ENCODE data around the gene STAB2.
"Not testable (repeated sequence)": the region's sequence is repeated elsewhere in the genome, so short reads cannot be mapped to it uniquely, and the experiment has no call there.

The STAB2 gene

DNA sequence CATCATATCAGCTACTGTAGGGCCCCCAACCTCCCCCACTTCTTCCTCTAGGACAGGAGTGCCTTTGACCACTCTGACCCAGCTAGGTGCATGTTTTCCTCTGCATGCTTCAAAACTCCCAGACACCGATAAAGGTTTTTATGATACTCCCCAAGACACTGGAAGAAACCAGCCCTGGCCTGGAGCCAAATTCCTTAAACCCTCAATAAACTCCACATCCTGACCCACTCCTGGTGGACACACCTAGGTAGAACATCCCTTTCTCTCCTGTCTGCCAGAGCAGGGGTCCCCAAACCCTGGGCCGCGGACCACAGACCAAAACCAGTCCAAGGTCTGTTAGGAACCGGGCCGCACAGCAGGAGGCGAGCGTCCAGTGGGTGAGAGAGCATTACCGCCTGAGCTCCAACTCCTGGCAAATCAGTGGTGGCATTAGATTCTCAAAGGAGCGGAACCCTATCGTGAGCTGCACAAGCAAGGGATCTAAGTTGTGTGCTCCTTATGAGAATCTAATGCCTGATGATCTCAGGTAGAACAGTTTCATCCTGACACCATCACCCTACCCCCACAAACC, 204.4 kb downstream of the STAB2 start:
- DNase-seq = no peak

DNA sequence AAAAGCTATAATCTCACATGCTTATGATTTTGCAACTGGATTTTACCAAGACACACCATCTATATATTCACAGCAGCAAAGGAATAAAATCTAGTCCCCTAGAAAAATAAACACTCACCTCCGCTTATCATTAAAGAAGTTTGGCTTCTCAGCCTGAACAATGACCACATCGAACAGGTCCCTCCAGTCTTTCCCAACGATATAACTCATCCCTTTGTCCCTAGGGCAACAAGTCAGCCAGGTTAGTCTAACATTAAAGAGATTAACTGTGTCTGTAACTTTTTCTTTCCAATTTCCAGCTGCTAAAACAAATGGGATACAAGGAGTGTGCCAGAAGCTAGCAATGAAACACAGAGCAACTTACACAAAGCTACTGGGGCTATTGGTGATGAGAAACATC, 206.0 kb downstream of the STAB2 start:
- no peak for DNase-seq

DNA sequence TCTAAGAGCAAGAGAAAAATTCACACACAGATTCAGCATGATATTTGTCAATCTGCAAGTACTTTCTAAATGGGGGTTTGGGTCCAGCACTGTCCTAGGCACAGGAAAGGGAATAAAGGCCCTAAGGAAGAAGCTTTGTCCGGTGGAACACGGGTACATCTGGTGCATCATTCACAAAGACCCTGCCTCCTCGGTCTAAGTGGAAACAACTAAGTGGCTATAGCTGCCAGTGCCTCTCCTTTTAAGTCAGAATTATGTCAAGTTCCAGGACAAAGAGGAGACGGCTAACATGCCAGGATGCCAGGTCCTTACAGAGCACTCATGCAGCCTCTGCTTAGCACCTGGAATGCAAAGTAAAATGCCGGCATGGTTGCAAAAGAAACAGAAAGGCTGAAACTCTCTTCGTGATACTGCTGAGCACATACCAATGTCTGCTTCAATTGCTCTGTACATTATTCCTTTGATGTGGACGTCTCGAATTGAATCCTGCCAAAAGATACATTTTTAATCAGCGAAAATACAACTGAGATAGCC, 206.5 kb downstream of the STAB2 start:
- no peak for DNase-seq

DNA sequence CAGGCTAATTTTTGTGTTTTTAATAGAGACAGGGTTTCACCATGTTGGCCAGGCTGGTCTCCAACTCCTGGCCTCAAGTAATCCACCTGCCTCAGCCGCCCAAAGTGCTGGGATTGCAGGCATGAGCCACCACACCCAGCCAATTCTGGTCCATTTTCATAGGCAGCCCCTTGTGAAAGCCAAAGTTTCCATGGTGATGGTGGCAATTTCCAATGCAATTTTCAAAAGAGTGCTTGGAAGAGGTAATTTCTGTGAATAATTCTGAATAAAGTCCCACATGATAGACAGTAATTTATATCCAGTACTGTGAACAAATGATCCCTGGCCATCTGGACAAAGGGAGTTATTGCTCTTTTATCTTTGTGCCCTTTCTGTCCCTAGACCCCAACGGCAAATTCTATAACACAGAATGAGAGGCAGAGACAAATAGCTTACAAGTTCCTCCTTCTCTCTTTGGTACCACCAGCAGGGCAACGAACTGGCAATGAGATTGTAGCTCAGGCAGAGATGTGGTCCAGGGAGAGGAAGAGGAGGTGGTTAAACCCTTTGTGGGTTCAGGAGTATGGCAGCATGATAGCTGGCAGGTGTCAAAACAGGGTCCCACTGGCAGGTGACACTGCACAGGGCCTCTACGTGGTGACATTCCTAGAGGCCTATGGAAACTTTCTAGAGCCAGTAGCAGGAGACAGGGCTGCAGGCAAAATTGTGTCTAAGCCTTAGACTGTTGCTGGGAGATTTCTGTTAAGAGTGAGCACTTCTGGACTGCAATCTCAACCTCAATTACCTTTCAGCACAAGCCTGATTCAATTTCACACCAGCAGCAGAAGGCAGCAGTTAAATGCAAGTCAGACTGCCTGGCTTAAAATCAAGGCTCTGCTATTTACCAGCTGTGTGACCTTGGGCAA, 207.5 kb downstream of the STAB2 start:
- no peak for DNase-seq

DNA sequence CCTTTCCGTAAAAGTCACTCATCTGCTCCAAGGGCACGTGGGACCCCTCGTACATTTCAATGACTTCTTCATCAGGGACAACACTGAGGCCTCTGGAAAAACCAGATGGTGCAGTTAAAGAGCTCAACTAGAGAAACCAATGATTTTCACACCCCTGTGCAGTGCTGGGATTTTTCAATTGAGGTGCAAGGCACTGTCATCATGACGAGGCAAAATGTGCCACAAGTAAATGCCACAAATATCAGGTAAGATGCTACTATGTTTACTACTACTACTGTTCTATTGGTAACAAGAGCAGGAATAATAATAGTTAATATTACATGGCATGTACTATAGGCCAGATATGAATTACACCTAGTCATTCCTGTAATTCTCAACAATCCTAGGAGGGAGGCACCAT, 211.5 kb downstream of the STAB2 start:
- DNase-seq = no peak

DNA sequence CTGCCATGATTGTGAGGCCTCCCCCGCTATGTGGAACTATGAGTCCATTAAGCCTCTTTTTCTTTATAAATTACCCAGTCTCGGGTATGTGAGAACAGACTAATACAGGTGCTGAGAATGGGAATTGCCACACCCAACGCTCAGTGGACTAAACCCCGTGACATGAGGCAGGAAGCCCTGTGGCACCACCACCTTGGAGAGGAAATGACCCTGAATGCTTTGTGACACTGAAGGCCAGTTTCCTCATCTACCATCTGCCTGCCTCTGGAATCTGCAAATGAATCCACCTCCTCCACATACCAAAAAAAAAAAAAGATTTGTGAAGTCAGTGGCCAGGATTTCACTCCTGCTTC, 212.4 kb downstream of the STAB2 start:
- no peak for DNase-seq

DNA sequence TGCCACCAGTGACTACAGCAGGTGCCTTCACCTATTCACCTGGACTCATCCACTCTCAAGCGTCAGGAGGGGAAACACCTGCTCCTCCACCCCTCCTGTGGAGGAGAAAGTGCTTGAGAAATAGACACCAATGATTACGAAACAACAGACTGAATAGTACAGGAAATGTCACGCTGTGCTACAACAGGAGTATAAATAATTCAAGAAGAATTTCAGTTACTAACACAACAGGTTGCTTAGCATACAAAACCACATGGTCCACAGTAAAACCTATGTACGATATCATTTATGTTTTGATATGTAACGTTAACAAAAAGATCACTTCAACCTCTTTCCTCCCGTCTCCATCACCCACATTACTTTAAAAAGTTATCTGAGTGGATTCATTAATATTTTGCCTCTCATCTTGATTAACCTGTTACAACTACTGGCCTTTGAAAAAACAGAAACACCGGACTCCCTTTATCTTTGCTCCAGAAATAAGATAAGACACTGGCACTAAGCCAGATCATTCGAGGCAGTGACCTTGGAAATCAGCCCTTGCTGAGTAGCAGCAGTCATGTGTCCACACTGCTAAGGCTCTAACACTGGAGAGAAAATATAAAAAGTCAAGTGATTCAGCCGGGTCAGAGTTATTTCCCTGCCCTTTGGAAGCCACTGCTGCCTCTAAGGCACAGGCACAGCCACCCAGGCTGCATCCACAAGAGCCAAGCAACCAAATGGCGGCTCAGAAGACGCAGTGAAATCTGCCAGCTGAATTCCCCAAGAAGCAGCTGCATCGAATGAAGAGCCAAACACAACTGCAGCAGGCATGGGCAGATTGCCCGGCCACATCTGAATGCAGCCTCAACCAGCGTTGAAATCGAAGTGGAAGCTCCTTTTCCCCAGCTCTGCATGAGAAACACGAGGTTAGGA, 213.0 kb downstream of the STAB2 start:
- DNase-seq = no peak

DNA sequence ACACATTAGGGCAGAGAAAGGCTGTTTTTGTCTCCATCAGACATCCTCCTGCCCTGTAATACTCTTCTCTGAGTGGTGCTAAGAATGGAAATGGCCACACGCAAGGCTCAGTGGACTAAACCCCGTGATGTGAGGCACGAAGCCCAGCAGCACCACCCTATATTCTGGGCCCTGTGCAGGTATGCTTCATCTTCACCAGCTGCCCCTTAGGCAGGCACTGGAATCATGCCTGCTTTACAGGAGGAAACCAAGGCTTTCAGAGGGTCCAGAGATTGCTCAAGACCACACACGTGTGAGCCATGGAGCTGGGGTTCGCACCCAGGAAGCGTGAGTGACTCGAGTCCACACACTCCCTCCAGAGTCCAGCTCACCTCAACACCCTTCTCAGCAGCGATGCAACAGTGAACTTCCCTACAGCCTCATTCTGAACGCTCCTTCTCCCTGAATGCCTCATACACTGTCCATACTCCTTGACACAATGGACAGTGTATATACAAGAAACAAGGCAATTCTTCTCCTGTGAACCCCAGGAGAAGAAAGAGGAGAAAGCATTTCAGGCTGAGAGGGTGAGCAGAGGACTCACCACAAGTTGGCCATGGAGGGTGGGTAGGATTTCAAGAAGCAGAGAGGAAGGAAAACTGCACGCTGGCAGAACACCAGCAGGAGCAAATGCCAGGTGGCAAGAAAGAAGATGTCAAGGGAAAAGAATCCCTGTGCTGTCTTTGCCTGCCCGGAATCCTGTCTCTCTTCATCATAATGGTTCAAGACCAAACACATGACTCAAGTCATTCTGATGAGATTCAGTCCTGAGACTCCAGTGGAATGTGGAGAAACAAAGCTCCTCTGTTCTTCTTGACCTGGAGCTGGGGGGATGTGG, 214.9 kb downstream of the STAB2 start:
- DNase-seq = no peak

DNA sequence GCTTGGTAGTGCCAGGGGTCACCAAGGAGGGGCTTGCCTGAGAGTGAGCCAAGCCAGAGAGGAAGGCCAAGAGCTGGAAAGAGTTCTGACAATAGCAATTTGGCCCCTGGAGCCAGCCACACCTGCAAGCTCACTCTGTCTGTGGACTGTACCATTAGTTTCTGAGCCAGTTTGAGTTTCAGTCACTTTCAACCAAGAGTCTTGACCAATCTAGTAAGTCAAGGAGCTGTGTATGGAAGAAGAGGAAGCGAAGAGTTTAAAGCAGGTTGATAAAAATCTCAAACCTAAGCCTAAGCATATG, 215.5 kb downstream of the STAB2 start:
- no peak for DNase-seq

DNA sequence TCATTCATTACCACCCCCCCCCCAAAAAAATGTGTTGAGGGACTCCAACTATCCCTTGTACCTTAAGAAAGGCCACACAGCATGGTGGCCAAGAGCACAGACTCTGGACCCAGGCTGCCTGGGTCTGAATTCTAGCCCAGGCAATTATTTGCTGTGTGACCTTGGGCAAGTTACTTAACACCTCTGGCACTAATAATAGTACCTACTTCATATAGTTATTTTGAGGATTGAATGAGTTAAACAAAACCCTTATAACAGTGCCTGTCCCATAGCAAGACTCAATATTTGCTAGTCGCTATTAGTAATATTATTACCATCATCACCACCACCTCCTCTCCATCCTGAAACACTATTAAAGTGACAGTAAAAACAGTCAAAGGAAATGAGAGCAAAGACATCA, 216.8 kb downstream of the STAB2 start:
- no peak for DNase-seq

DNA sequence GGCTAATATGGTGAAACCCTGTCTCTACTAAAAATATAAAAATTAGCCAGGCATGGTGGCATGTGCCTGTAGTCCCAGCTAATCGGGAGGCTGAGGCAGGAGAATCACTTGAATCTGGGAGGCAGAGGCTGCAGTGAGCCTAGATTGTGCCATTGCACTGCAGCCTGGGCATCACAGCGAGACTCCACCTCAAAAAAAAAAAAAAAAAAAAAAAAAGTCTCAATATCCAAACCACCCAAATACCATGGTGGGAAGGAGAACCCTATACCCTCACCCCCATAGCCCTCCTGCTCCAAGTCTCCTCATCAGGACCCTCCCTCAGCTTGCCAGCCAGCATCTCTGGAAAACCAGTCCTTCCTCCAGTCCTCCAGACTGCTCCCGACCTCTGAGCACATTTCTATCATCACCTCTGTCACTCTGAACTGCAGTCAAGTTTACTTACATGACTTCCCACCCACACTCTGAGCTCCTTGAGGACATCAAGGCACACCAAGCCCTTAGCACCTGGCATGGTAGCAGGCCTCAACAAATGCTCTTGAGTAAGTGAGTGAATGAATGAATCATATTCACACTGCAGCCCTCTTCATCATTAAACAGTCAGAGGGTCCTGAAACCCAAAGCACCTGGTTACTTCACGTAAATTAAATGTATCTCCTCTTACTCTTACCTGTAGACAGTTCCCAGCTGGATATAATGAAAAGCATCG, 218.7 kb downstream of the STAB2 start:
- DNase-seq = no peak

DNA sequence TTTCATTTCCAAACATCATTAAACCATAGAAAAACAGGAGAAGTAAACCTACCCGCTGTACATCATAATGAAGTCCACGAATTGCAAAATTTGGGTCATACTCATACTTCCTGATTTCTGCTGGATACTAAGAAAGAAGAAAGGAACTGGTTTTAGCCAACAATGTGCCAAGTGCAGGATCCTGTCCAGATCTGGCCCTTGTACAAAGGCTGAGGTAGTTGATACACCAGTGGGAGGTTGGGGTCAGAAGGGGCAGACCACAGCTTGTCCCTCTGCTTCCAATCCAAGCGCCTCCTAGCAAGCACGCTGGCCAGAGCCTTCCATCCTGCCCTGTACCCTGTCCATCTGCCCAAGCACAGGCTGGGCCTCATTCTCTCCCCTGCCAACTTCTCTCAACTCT, 219.7 kb downstream of the STAB2 start:
- DNase-seq = no peak

DNA sequence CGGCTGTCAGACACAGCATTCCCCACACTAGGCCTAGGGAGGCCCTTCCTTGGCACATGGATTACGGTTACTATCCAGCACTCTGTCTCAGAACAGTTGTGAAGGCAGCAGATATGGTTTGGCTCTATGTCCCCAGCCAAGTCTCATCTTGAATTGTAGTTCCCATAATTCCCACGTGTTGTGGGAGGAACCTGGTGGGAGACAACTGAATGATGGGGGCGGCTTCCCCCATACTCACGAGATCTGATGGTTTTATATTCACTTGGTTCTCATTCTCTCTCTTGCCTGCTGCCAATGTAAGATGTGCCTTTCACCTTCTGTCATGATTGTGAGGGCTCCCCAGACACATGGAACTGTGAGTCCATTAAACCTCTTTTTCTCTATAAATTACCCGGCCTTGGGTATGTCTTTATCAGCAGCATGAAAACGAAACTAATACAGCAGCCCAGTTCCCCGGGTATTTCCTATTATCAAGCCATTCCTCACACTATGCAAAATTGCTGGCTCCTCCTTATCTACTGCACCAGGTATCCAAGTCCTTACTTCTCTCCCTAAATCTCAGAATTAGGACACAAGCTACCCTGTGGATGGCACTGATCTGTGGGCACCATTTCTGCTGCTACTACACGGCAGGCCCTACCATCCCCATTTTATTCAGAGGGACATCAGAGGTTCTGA, 220.6 kb downstream of the STAB2 start:
- no peak for DNase-seq

DNA sequence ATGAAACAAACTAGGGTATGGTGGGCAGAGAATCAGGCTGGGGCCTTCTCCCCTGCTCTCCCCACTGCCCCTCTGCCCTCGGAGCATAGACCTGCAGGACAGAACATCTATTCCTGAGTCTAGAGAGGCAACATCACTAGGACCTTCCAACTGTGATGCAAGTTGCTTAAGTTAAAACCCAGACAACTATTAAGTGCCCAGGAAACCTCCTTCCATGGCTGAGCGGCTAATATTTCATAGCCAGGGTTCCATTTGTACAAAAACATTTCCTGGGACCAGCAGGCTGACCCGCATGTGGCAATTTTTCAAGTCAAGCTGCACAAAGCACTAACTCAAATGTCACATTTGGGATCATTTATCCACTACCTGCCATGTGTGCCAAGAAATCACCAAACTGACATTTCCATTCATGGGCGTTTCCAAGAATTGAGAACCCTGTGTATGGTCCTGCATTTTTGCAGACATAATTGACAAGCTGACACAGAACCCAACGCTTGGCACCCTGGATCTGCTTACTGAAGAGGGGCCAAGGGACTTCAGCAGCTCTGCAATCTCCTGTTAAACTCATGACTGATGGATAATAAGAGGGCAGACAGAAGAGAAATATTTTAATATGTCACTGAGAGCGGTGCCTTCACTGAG, 221.3 kb downstream of the STAB2 start:
- DNase-seq = no peak

DNA sequence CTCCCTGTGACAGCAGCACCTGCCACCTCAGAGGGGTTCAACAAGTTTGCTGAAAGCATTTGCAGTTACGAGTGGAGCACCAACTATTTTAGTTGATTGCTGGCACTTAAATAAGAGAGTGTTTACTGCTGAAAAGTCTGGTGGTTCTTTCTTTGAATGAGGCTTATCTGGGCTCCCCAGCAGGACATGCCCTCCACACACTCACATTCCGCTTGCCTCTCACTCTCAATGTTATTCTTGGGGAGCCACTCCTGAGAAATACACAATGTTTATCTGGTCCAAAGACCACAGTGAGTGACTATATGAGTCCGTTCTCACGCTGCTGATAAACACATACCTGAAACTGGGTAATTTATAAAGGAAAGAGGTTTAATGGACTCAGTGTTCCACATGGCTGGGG, 222.1 kb downstream of the STAB2 start:
- no peak for DNase-seq

DNA sequence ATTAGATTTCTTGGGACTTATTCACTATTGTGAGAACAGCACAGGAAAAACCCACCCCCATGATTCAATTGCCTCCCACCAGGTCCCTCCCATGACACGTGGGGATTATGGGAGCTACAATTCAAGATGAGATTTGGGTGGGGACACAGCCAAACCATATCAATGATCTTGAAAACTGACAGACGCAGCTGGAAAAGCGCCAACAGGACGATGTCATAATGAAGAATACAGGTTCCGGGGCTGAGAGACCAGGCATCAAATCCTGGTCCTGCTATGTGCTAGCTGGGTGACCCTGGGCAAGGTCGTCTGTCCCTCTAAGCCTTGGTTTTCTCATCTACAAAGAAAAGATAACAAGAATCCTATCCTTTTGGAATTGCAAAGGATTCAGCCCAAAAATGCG, 222.6 kb downstream of the STAB2 start:
- not testable (repeated sequence) for DNase-seq

DNA sequence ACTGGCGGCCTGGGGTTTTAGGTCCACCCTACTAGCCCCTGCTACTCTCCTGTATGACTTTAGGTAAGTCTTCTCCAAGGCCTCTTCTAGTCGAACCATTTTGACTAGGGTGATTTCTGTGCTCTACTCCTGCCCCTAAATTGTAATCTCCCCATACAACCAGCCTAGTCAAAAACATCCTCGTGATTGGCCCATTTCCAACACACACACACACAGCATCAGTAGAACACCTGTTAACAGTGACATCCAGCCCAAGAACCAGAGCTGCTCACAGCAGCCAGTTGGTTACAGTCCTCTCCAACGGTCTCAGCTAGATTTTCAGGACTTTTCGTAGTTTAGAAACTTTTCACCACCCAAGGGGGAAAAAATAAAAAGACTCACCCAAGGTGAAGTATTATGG, 223.0 kb downstream of the STAB2 start:
- no peak for DNase-seq

DNA sequence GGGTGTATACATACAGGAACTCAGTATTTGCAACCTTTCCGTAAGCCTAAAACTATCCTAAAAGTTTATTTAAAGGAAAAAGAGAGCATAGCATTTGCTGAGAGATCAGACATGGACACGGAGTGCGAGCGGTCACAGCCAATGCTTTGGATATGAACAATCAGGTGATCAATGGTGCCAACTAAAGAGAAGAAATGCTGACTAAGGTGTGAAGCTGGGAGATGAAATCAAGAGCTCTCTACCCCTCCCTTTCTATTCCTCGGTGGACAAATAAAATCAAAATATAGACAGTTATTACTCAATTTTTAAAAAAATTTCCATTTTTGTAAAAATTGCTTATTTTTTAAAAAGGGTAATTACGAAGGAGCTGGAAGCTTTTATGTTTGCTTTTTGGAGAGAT, 224.7 kb downstream of the STAB2 start:
- no peak for DNase-seq

DNA sequence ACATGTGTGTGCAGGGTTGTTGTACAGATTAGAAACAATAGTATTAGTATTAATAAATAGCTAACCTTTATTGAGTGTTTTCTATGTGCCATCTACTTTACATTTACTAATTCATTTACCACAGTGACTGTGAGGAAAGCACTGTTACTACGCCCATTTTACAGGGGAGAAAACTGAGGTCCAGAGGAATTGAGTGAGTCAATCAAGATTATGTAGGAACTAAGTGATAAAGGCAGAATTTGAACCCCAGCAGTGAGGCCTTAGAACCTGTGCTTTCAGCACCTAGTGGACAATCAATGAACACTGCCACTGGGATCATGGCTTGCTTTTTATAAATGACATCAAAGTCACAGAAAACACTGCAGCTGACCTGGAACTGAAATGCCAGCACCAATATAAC, 225.7 kb downstream of the STAB2 start:
- no peak for DNase-seq

DNA sequence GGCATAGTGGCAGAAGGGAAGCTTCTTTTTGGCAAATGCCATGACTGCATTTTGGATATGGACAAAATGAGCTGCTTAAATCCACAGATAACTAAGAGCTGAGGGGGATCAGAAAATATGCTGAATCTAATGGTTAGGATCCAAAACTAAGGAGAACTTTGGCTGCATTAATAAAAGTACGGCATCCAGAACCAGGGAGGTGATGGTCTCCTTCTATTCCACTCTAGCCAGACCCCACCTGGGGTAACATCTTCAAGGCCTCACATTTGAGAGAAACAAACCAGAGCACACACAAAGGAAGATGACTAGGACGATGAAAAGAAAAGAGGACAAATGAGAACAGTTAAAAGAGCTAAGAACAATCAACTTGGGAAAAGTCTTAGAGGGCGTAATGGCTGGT, 226.4 kb downstream of the STAB2 start:
- no peak for DNase-seq

DNA sequence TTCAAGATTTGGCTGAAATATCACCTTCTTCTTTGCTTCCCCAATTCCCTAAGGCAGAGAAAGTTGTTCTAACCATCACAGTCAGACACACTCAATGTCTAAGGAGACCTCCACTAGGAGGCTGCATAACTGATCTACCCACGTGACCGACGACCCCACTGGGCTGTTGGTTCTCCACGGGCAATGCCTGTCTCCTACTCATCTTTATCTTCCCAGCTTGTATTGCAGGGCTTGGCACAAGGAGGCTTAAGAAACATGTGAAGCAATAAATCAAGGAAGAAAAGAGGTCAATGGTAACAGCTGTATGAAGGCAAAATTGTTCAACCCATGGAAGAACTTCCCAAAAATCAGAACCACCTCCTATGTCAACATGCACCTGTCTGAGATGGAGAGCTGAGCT, 226.9 kb downstream of the STAB2 start:
- DNase-seq = no peak

Measured in stimulated activated CD8-positive, alpha-beta memory T cell treated with anti-CD3 and anti-CD28 coated beads, Interleukin-4, amount 100 ng/mL, for 48 hours (primary cell).